Peyer's patch (tissue), 4 donors: Measurements from ENCODE around the gene RBM33.

Experiments
- CTCF ChIP-seq, 6 experiments: fragments of 450-650 bp in 4 of 6; fragments of 200-600 bp in 2 of 6; sonication (generic) in 1 of 6; IDR thresholded peaks; one replicate each; pipeline ENCODE4 v1.5.1; 2017 to 2019; ENCODE audit warnings: antibody characterized with exemption in 6 of 6, mild to moderate bottlenecking in 3 of 6, moderate library complexity in 1 of 6
- POLR2A ChIP-seq, 2 donors: fragments of 450-650 bp; IDR thresholded peaks; one replicate each; pipeline ENCODE4 v1.5.1; 2017; ENCODE audit warnings: antibody characterized with exemption in 2 of 2, mild to moderate bottlenecking in 2 of 2, moderate library complexity in 2 of 2

GRCh38 chr7:155665079-155665956 lies 20.9 kb downstream of the RBM33 start:
- TF ChIP-seq CTCF (IDR thresholded peaks at IDR 0.05) (no peak), POLR2A (IDR thresholded peaks at IDR 0.05) (no peak)
